Mucosa of gallbladder (tissue), 1 donor: ENCODE results near the gene FOXO1. TPM values are rescaled to one million over a fixed set of nuclear protein-coding genes. Genes with fewer than 3 reads are reported as not detected.

Experiments used
- DNase-seq: peaks from one replicate; pipeline ENCODE4 v3.0.0-alpha.2; 2020; ENCODE audit warnings: low spot score
- total RNA-seq: library from RNA; stranded (reverse); gene quantifications from one replicate; pipeline ENCODE4 v1.2.1, GENCODE V29; 2021
- donor health status: DM: no; HTN: no; CAD: no.

Gene FOXO1
- total RNA-seq, 1 donor from 2014 or later, result 24.9 TPM

DNA sequence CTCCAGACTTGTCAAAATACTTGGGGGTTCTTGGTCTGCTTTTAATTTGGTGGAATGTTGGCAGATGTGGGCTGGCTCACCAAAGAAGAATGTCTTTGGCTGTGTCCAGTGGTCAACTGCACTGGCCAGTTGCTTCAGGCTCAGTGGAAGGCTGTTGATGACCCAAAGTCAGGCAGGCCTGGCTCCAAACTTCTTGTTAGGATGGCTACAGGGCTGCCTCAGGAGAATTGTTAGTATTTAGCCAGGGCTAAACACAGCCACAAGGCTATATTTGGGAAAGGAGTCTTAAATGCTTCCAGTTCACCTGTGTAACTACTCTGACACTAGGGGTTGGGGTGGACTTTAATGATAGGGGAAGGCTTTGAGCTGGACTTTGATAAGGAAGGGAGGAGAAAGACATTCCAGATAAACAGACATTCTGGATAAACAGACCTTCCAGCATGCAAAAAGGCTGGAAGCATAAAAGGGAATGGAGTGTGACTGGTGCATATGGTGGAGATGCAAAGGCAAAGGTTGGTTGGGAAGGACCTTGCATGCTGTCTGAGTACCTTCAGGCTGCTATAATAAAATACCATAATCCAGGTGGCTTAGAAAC lies 116.8 kb downstream of the FOXO1 start:
- DNase-seq, result no peak

DNA sequence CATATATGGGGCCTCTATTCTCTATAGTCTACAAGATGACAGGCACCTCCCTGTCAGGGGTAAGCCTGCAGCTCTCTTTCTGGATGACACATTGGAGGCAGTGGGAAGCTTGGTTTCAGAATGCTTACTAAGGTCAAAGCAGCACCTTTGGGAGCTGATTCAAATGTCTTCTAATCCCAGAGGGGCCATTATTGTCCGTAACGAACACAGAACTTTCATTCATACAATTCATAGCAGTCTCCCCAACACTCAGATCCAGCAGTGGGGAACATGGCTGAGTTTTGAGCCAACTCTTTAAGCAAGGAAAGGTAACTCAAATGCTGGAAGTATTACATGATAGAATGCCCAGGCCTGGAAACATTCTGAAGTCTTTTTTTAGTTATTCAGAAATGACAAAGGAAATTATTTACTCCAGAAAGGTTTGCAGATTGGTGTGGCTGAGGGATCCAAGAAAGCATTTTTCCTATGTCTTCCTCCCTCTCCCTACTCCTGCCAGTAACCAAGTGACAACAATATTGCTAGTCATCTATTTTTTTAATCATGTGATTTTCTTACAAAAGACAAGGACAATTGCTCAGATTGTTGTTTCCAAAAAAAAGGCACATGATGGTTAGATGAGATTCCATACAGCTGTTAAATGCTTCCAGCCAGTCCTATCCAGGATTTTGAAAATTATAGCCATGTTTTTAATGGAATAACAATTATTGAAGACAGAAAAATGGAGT lies 118.7 kb downstream of the FOXO1 start:
- no peak for DNase-seq

DNA sequence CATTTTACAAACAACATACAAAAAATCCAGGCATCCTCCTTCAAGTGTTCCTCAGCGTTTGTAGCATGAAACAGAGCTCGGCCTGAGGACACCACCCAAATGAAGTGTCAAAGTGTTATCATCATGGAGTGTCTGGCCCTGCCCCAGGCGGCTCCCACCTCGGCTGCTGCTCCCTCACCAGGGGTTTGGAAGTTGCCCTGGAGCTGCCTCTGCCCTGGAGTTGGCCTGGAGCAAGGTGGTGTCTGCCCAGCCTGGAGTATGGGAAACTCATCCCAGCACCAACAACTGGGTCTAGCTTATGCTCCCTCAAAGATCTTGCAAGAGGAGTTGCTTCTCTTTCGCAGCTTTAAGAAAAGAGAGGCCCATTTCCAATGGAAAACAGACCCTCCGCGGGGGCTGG lies 120.4 kb downstream of the FOXO1 start:
- no peak for DNase-seq

DNA sequence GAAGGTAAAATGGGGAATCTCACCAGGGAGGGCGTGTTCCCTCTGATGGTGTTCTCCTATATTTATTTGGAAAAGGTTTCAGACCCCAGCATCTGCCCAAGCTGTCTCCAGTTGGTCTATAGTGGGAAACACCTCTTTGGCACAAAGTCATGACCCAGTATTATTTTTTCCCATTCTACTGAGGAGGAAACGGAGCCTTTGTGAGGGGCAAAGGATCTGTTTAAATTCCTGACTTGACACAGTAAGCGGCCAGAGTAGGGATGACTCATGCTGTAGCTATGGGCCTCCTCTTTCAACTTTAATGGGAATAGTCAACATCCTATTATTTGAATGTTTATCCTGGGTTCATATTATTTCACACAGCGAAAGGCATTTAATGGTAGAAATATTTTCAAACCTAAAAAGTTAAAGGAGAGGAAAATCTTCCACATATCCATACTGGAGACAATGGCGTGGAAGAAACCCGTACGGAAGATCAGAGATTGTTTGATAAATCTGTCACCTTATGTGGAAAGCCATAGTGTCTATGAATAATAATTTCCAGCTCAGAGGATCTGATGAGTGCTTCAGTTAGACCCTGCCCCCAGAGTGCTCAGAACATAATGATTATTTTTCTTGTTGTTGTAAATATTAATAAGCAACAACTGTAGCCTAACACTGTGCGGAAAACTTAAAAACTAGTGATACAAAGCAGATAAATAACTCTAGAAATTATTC lies 126.0 kb downstream of the FOXO1 start:
- DNase-seq, result peak; percentile 34

DNA sequence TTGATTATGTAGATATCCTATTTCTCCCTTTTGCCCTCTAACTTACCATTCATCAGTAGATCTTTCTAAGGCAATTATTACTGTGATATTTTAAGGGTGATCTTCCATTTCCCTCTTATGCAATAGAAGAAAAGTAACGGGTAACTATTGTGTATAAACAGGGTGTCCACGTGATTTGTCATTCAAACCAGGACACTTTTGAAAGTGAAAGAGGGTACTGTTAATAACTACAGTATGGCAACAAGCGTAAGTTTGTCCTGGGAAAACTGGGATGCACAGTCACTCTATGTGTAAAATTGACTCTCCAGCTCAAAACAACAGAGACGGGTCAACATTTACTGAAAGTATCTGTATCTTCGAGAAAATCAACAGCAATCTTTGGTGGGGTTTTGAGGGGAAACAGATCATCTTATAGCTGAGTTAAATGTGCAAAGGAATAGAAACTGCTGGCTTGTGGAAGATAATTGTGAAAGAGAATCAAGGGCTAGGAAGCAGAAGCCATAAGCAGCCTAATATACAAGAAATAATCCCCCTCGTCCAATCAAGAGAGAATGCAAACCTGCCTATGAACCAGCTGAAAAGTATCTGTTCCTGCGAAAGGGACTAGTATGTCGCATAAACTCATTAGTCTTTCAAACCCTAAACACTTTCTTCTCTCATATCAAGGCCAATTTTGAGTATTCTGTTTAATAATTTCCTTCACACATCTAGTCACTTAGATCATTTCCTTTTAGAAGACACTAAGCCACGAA lies 126.7 kb downstream of the FOXO1 start:
- DNase-seq, result no peak

DNA sequence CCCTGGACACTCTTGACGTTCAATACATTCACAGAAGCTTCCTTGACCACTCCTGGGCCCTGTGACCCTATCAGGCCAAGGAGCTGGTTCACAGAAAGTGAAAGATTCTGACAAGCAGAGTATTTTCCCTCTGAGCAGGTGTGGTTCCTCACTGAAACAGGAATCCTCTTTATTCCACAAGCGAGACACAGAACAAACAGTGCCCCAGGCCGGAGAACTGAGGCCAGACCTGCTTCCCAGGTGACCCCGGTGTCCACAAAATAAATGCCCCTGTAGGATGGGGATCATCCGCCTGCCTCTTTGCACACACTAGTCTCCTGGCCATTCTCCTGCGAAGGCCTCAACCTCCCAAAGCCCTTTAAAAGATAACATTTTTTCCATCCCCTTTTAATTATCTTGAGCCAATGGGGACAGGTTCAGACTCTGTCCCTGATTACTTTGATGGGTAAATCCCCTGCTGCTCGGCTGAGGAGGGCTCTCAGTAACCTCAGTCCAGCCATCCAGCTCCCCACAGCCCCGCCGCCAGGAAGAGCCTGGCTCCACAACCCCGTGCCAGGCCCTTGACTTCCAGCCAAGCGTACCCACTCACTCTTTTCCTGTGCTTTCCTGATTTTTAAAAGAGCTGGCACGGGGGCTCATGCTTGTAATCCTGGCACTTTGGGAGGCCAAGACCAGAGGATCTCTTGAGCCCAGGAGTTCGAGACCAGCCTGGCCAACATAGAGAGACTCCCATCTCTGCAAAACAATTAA lies 129.1 kb downstream of the FOXO1 start:
- no peak for DNase-seq

DNA sequence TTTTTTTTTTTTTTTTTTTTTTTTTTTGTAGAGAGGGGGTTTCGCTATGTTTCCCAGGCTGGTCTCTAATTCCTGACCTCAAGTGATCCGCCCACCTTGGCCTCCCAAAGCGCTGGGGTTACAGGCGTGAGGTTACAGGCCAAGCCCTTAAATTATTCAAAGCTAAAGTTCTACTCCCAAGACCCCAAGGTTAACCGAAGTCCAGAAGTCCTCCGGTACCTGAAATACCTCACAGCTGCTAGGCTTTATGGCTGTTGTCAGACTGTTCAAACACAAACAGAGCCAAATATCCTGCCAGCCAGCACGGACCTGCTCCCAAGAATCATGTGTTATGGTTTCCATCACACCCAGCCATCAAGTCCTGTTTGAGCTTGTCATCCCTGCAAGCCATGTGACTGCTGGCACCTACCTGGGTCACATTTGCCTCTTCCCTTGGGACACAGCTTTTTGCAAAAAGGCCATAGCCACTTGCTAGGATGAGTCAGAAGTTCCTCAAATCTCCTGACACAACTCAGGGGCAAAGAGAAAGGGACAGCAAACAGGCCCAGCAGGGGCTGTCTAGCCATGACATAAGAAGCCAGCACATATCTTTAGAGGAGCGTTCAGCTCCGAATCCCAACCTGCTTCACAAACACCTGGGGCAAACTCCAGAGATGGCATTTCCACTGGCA lies 129.9 kb downstream of the FOXO1 start:
- peak; percentile 48 for DNase-seq

DNA sequence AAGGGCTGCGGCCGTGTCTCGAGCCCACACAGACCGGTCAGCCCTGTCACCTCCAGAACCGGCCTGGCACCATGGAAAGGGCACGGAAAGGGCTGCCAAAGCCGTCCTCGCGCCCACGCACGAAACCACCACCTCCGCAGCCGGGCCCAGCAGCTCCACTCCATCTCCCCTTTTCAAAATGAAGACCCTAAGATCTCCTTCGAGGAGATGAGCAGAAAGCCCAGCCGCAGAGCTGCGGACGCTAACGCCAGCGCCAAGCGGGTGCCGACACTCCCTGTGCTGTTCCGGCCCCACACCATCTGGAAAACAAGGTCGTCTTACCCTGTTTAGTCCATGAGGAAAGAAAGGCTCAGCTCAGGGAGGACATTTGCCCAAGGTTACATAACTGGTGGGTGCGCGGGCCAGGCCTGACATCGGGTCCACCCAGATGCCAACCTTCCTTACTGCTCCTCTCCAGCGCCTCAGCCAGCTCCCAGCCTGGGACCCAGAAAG lies 131.1 kb downstream of the FOXO1 start:
- no peak for DNase-seq

DNA sequence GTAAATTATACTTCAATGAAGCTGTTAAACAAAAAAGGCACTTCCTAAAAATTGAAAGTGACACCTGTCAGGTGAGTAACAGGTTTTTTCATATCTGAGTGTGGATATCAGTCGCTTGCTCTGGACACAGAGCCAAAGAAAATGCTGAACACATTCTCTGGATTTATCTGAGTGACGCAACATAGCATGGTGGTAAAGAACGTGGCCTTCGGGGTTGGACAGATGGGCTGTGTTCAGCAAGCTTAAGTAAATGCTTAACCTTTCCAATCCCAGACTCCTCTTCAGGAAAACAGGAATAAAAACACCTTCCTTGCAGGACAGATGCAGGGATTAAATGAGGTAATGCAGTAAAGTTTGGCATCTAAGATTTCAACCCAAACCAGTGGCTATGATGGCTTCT lies 132.0 kb downstream of the FOXO1 start:
- DNase-seq, result no peak

DNA sequence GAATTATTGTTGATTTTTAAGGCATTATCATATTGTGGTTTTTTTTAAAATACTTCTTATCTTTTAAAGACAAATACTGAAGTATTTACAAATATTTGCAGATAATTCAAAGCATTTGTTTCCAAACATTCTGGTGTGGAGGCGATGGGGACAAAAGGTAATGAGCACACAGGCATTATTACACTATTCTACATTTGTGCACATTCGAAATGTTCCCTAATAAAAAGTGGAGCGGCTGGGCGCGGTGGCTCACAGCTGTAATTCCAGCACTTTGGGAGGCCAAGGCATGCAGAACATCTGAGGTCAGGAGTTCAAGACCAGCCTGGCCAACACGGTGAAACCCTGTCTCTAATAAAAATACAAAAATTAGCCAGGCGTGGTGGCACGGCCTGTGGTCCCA lies 133.4 kb downstream of the FOXO1 start:
- DNase-seq, result no peak

DNA sequence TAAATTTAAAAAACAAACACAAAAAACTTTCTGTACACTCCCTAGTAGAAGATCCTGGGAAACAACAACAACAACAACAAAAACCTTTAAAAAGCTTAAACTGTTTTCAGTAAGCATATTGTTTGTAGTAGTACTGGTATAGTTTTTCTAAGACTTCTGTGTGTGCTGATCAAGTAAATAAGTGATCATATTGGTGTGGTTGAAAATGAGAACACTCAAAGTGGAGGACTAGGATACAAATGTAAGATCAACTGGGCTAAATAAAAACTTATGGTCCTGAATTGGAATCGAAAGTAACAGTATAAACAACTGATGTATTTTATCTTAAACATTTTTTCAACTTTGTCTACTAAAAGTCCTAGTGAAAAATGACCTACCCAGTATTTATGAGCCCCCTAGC lies 135.5 kb downstream of the FOXO1 start:
- DNase-seq, result no peak

DNA sequence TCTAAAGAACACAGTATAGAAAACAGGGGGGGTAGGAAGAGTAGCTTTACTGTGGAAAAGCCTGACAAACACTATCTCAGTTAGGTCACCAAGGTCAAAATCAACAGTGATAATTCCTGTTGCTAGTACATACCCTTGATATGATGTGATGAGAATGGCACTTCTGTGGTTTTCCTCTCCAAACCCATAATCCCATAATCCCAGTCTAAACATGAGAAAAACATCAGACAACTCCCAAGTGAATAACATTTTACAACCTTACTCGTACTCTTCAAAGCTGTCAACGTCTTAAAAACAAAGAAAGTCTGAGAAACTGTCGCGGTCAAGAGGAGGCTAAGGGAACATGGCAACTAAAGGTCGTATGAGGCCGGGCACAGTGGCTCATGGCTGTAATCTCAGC lies 137.6 kb downstream of the FOXO1 start:
- no peak for DNase-seq

DNA sequence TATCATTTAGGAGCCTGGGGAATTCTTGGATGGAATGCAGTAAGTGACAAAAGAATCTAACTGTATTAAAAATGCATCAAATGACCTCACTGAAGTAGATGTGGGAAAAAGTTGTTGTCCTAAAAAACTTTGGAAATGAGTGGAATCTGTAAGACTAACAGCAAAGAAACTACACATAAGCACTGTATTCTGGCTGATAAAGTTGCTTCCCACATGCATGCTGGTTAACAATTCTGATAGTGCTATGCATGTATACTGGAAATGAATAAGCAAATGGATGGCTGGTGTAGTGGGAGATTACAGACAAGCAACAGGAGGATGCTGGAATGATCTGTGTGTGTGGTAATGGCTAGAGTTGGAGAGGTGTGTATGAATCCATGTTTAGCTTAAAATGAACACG lies 138.5 kb downstream of the FOXO1 start:
- DNase-seq, result no peak

DNA sequence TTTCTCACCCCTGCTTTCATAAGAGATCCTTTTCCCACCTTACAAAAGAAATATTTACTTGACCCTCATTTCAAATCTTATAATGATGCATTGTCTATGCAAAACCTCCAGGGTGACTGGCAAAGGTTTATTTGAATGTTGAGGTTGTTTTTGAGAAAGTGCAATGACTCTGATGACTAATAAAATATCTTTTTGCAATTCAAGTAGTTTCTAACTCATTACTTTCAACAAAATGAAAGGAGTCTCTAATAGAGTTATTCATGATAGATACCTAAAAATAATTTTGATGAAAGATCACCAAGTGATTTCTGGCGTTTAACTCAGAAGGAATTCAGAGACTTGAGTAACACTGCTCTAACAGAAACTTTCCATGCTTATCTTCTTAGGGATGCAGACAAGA lies 144.2 kb downstream of the FOXO1 start:
- DNase-seq, result no peak

DNA sequence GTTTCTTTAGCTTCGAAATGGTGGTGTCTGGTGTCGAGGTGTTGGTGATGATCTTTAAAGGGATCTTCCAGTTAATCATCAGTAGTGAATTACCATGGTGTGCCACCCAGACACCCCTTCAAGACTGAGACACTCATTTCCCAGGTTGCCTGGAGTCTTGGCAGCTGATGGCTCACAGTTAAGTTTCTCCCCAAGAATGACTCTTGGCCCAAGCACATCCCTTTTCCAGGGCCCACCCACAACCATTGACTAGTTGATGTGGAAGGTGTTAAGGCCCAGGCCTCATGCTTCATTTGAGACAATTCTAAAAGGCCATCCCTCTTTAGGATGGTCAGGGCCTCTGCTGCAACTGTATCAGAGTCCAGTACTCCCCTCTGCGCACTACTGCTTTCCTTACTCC lies 145.5 kb downstream of the FOXO1 start:
- no peak for DNase-seq

DNA sequence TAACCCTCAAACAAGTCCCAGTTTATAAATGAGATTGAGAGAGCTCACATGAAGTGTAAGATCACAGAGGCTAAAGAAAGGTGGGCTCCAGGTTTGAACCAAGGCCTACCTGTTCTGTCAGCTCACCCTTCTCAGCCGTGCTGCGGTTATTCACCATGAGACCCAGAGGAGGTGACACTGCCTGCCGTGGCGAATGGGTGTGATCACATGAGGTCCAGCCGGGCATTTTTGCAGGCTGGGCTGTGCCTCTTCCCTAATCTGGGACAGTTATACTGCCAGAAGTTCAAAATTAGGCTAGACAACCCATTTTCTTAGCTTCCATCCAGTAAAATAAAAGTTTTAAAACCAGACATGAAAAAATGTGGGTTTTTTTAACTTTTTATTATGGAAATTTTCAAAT lies 146.8 kb downstream of the FOXO1 start:
- DNase-seq, result no peak

DNA sequence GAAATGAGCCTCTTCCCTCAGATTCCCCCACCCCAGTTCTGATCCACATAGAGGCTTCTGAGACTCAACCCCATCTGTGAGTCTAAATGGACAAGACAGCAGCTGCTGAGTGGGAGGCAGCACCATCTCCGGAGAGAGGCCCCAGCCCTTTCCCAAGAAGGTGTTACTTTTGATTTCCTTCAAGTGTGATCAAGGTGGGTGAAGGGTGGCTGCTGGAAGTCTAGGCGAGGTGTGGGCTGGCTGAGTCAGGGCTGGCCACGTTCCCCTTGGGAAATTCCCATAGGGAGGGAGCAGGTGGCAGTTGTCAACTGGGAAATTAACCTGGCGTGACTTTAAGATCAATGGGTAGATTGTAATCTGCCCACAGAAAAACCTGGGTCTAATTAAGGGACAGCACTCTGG lies 148.0 kb downstream of the FOXO1 start:
- no peak for DNase-seq

DNA sequence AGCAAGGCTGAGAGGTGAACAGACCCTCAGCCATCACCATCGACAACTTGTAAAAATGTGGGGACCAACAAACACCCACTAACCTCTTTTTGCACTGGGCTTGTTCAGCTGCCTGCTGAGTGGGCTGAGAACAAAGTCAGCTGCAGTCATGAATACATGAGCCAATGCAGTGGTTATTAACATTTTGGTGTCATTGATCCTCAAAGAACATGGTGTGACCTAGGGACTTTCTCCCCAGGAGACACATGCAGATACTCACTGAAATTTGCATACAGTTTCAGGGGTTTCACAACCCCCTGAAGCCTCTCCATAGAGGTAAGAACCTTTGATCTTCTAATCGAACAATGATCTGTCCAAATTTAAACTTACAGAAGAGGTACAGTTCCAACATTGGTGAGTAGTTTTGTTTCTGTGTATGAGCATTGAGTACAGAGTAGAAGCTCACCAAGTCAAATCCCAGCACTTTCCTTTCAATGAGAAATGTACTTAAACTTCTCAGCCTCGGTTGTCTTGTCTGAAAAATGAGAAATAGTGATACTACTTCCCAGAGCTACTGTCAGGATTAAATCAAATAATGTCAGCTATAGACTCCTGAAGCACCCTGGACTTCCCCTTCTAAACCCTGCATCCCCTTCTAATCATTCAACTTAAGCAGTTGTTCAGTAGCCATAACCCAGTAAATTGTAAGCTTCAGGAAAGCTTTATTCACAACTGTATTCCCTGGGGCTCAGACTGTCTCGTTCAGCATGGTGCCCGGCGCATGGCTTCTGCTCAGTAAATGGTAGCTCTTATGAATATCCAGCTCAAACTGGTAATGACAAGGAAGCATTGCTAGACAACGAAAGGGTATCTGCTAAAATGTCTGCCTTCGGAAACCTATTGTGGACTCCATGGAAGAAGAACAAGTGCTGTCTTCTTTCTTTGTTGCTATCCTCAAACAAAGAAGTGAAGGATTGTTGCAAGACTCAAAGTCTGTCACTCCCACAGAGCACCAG lies 148.7 kb downstream of the FOXO1 start:
- DNase-seq, result no peak

DNA sequence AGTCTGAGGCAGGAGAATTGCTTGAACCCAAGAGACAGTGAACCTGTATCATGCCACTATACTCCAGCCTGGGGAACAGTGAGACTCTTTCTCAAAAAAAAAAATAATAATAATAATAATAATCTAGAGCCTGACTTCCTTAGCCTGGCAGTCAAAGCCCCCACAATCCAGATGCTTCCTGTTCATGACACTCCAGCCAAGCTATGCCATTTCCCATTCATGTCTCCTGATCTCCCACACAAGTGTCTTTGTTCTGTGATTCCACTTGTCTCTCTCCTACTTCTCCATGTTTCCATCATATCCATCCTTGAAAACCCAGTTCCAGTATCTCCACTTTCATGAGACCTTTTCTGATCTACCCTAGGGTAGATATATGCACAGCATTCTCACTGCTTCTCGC lies 150.7 kb downstream of the FOXO1 start:
- DNase-seq, result no peak

DNA sequence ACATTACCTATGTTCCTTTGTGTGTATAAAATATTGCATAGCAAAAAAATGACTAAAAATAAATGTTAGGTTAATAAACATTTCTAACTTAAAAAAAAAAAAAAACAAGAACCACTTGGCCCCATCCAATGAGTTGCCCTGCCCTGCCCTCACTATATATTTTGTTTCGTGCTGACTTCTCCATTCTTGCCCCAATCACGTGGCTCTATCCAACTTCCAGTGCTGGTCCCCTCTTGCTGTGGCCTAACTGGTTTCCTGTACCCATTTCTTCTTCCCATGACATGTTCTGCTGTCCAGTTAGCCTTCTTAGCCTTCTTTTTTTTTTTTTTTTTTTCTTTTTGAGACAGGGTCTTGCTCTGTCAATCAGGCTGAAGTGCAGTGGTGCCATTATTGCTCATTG lies 151.6 kb downstream of the FOXO1 start:
- no peak for DNase-seq
